Measurements from ENCODE around the gene AHCYL2. TPM values are rescaled to one million over a fixed set of nuclear protein-coding genes. Genes with fewer than 3 reads are reported as not detected.
"Not testable (repeated sequence)": the region's sequence is repeated elsewhere in the genome, so short reads cannot be mapped to it uniquely, and the experiment has no call there.

The AHCYL2 gene
- total RNA-seq, 1 experiment from 2014 or later: 30.1 TPM

- no peak for DNase-seq (ENCODE audit: low read depth, low spot score)
- in situ Hi-C loops (cut with HindIII; ENCODE audit: low pct_unique_long_range_greater_than_20kb, low sequenced_read_pairs): no loop called here
These were observed 243.7 kb downstream of the AHCYL2 start for GRCh38 chr7:129468547-129468946.

- DNase-seq (ENCODE audit: low read depth, low spot score): no peak
- in situ Hi-C loops (cut with HindIII; ENCODE audit: low pct_unique_long_range_greater_than_20kb, low sequenced_read_pairs): no loop called here
These were observed 245.1 kb downstream of the AHCYL2 start for GRCh38 chr7:129469930-129470329.

GRCh38 chr7:129470411-129470810 is 245.6 kb downstream of the AHCYL2 start:
- in situ Hi-C loops (cut with HindIII; ENCODE audit: low pct_unique_long_range_greater_than_20kb, low sequenced_read_pairs): no loop called here
- DNase-seq (ENCODE audit: low read depth, low spot score): no peak

GRCh38 chr7:129471402-129471827 is 246.6 kb downstream of the AHCYL2 start:
- no peak for DNase-seq (ENCODE audit: low read depth, low spot score)
- in situ Hi-C loops (cut with HindIII; ENCODE audit: low pct_unique_long_range_greater_than_20kb, low sequenced_read_pairs): no loop called here

GRCh38 chr7:129475931-129476330 is 251.1 kb downstream of the AHCYL2 start:
- in situ Hi-C loops (cut with HindIII; ENCODE audit: low pct_unique_long_range_greater_than_20kb, low sequenced_read_pairs); DNase-seq (ENCODE audit: low read depth, low spot score): not testable (repeated sequence)

GRCh38 chr7:129476398-129476797 is 251.6 kb downstream of the AHCYL2 start:
- in situ Hi-C loops (cut with HindIII; ENCODE audit: low pct_unique_long_range_greater_than_20kb, low sequenced_read_pairs); DNase-seq (ENCODE audit: low read depth, low spot score): not testable (repeated sequence)

Small RNA genes lying within 50 kb of the gene (small RNA-seq; reads per million reads assigned to genes)
- gene AC009244.1 (0 reads per million in 2 experiments), gene SNRPGP3 (0 reads per million in 2 experiments)

Other genes starting within 250 kb of the AHCYL2 start
- 77.4 and 79.9 TPM in 2 replicates for gene TNPO3, start 169.9 kb upstream of the AHCYL2 start, total RNA-seq (2014; rRNA removed; shearing (Covaris generic))
- 39.3 and 43.6 TPM in 2 replicates for gene TSPAN33, start 80.3 kb upstream of the AHCYL2 start, total RNA-seq (2014; rRNA removed; shearing (Covaris generic))
- 25.8 and 29.6 TPM in 2 replicates for gene SMO, start 36.4 kb upstream of the AHCYL2 start, total RNA-seq (2014; rRNA removed; shearing (Covaris generic))
- gene STRIP2, start 209.4 kb downstream of the AHCYL2 start, total RNA-seq (2014; rRNA removed; shearing (Covaris generic)): 12.1 and 12.2 TPM in 2 replicates